Trophoblast cell (in vitro differentiated cells and primary cell): ENCODE measurements around the gene SAMSN1.

ENCODE experiments used
- DNase-seq, 2 donors: peaks; one replicate each; pipeline ENCODE4 v3.0.0-alpha.2; 2016
- H2AFZ ChIP-seq: 2 replicates; pipeline ENCODE4 v1.6.1; 2013; ENCODE audit warnings: low read length, moderate library complexity, mild to moderate bottlenecking; ENCODE audit not compliant: insufficient read depth, poor library complexity
- H2AK5ac ChIP-seq: 2 replicates; pipeline ENCODE4 v1.6.1; 2013; ENCODE audit warnings: mild to moderate bottlenecking, low read length
- H2BK120ac ChIP-seq: 2 replicates; pipeline ENCODE4 v1.6.1; 2013; ENCODE audit warnings: low read length, mild to moderate bottlenecking, moderate library complexity; ENCODE audit not compliant: insufficient read depth, poor library complexity
- H2BK12ac ChIP-seq: 2 replicates; pipeline ENCODE4 v1.6.1; 2013; ENCODE audit warnings: mild to moderate bottlenecking, low read length, moderate library complexity
- H2BK5ac ChIP-seq: 2 replicates; pipeline ENCODE4 v1.6.1; 2013; ENCODE audit warnings: low read length, low read depth, moderate library complexity, mild to moderate bottlenecking; ENCODE audit not compliant: poor library complexity
- H3K14ac ChIP-seq: 2 replicates; pipeline ENCODE4 v1.6.1; 2013; ENCODE audit warnings: mild to moderate bottlenecking, low read length
- H3K18ac ChIP-seq: 2 replicates; pipeline ENCODE4 v1.6.1; 2013; ENCODE audit warnings: mild to moderate bottlenecking, low read length
- H3K23ac ChIP-seq: 2 replicates; pipeline ENCODE4 v1.6.1; 2013; ENCODE audit warnings: low read length
- H3K27ac ChIP-seq: 2 replicates; pipeline ENCODE4 v1.5.1; 2013; ENCODE audit warnings: low read depth, mild to moderate bottlenecking, inconsistent platforms, low read length, moderate library complexity
- H3K27me3 ChIP-seq: 2 replicates; pipeline ENCODE4 v1.6.1; 2013; ENCODE audit warnings: inconsistent platforms, mild to moderate bottlenecking, low read length, moderate library complexity; ENCODE audit not compliant: insufficient read depth
- H3K36me3 ChIP-seq, 2 experiments: 1 replicate in 1 of 2; 2 replicates in 1 of 2; pipeline ENCODE4 v1.6.1; 2013; ENCODE audit warnings: low read length in 2 of 2, mild to moderate bottlenecking in 2 of 2, moderate library complexity in 1 of 2; ENCODE audit not compliant: insufficient read depth in 2 of 2, control insufficient read depth in 1 of 2
- H3K4ac ChIP-seq: 2 replicates; pipeline ENCODE4 v1.6.1; 2013; ENCODE audit warnings: low read depth, mild to moderate bottlenecking, low read length, moderate library complexity
- H3K4me1 ChIP-seq, 2 experiments: 1 replicate in 1 of 2; 2 replicates in 1 of 2; pipeline ENCODE4 v1.6.1; 2013; ENCODE audit warnings: low read length in 2 of 2, mild to moderate bottlenecking in 2 of 2, moderate library complexity in 1 of 2; ENCODE audit not compliant: insufficient read depth in 2 of 2, control insufficient read depth in 1 of 2
- H3K4me2 ChIP-seq: 2 replicates; pipeline ENCODE4 v1.6.1; 2013; ENCODE audit warnings: inconsistent platforms, mild to moderate bottlenecking, low read length, moderate library complexity
- H3K4me3 ChIP-seq: 2 replicates; pipeline ENCODE4 v1.5.1; 2013; ENCODE audit warnings: mild to moderate bottlenecking, low read depth, low read length, inconsistent platforms
- H3K79me1 ChIP-seq: one replicate; pipeline ENCODE4 v1.6.1; 2013; ENCODE audit warnings: low read length
- H3K79me2 ChIP-seq: 2 replicates; pipeline ENCODE4 v1.6.1; 2013; ENCODE audit warnings: low read length, mild to moderate bottlenecking; ENCODE audit not compliant: control insufficient read depth, insufficient read depth, poor library complexity
- H3K9ac ChIP-seq: 2 replicates; pipeline ENCODE4 v1.6.1; 2013; ENCODE audit warnings: mild to moderate bottlenecking, low read length
- H3K9me3 ChIP-seq: 2 replicates; pipeline ENCODE4 v1.6.1; 2013; ENCODE audit warnings: low read depth, mild to moderate bottlenecking, control low read depth, inconsistent platforms, low read length; ENCODE audit not compliant: insufficient read depth
- H4K12ac ChIP-seq: 2 replicates; pipeline ENCODE4 v1.6.1; 2013; ENCODE audit warnings: low read depth, mild to moderate bottlenecking, low read length, moderate library complexity
- H4K8ac ChIP-seq: 2 replicates; pipeline ENCODE4 v1.6.1; 2013; ENCODE audit warnings: low read depth, mild to moderate bottlenecking, low read length, moderate library complexity
- H4K91ac ChIP-seq: one replicate; pipeline ENCODE4 v1.6.1; 2013; ENCODE audit warnings: low read depth, mild to moderate bottlenecking, low read length, moderate library complexity
- WGBS: extraction: QIAGEN DNeasy Blood & Tissue Kit; methylation state at CpG from one replicate; pipeline ENCODE4 v1.1.7; 2013; ENCODE audit warnings: missing lambda C conversion rate; ENCODE audit not compliant: insufficient read length, insufficient coverage; ENCODE audit errors: extremely low coverage; 5-methylcytosine and 5-hydroxymethylcytosine counted together

Gene SAMSN1

GRCh38 chr21:14456911-14457310 lies 89.2 kb downstream of the SAMSN1 start:
- H2AK5ac ChIP-seq: no peak overlapping the region
- no peak overlapping the region for H3K4ac ChIP-seq
- no peak overlapping the region for H4K12ac ChIP-seq
- no peaks in the 10 kb centered on the region for H3K79me1 ChIP-seq
- no peak overlapping the region for H3K9ac ChIP-seq
- no peak overlapping the region for H3K23ac ChIP-seq
- H3K4me3 ChIP-seq: no peak overlapping the region
- no peak overlapping the region for H3K14ac ChIP-seq
- no peak overlapping the region for H3K18ac ChIP-seq
- H3K27ac ChIP-seq: no peak overlapping the region
- no peak overlapping the region for H3K4me2 ChIP-seq
- no CpG with 5 or more reads among the region's 1 CpG for WGBS
- no peak overlapping the region for H2BK5ac ChIP-seq
- no peaks in the 10 kb centered on the region for H3K79me2 ChIP-seq
- no peak overlapping the region for H2BK12ac ChIP-seq
- no peak overlapping the region for H4K91ac ChIP-seq
- H2AFZ ChIP-seq: no peak overlapping the region
- H3K27me3 ChIP-seq: no peaks in the 10 kb centered on the region
- no peak overlapping the region for H4K8ac ChIP-seq
- no peak for DNase-seq
- no peaks in the 10 kb centered on the region for H3K4me1 ChIP-seq
- no peak overlapping the region for H2BK120ac ChIP-seq
- no peaks in the 10 kb centered on the region for H3K36me3 ChIP-seq
- no peaks in the 10 kb centered on the region for H3K9me3 ChIP-seq

DNA sequence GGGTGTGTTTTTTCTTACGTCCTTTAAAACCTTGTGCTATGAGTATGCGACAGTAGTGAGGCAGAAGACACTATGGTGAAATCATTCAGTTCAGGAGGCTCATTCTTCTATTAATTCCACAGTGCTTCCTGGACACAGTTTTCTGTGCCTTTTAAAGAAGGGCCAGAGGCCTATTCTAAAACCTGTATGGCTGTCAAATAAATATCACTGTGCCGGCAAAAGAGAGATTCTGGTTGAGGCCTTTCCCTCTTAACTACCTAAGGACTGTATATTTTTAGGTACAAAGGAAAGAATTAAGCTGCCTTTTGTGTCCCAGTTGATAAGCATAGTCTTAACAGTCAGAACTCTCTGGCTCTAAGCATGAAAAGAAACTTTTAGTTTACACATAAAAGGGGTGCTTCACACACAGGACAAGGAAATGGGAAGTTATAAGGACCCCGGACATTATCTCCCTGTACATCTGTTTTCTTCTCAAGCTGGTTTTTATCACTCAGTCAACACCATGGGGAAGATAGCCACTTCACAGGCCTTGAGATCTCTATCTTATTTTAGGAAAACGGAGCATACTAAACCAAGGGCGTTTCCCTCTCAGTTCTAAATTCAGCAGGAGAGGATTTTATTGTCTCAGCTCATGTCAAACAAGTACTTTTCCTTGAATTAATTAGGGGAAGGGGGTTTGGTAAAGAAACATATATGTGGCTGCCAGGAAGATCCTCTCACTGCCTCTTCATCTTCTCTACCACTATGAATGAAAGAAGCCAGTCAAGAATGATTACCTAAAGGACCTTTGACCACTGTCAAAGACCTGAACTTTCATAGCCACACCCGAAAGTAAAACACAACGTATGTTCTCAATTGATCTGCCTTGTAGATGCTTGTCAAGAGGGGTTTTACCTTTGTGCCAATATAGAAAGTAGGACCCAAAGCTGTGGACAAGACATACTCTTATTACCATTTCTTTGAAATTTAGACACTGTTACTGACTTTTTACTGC lies 91.8 kb downstream of the SAMSN1 start:
- Histone ChIP-seq H2AFZ (no peak overlapping the region), H4K8ac (no peak overlapping the region), H2BK120ac (no peak overlapping the region), H3K79me2 (no peaks in the 10 kb centered on the region), H3K79me1 (no peaks in the 10 kb centered on the region), H2BK5ac (no peak overlapping the region), H2AK5ac (no peak overlapping the region), H3K9ac (no peak overlapping the region), H3K36me3 (no peaks in the 10 kb centered on the region), H3K27me3 (no peaks in the 10 kb centered on the region), H3K23ac (no peak overlapping the region), H3K4ac (no peak overlapping the region), H3K4me1 (no peaks in the 10 kb centered on the region), H3K27ac (no peak overlapping the region), H3K14ac (no peak overlapping the region), H2BK12ac (no peak overlapping the region), H3K18ac (no peak overlapping the region), H3K4me3 (no peak overlapping the region), H3K4me2 (no peak overlapping the region), H4K12ac (no peak overlapping the region), H4K91ac (no peak overlapping the region), H3K9me3 (no peaks in the 10 kb centered on the region)
- no peak for DNase-seq
- WGBS: no CpG with 5 or more reads among the region's 8 CpGs

GRCh38 chr21:14453339-14454015 lies 92.6 kb downstream of the SAMSN1 start:
- Histone ChIP-seq H3K4me3 (no peak overlapping the region), H3K4me1 (no peaks in the 10 kb centered on the region), H3K4ac (no peak overlapping the region), H4K12ac (no peak overlapping the region), H2BK5ac (no peak overlapping the region), H3K36me3 (no peaks in the 10 kb centered on the region), H4K8ac (no peak overlapping the region), H3K9ac (no peak overlapping the region), H2BK12ac (no peak overlapping the region), H3K4me2 (no peak overlapping the region), H3K79me2 (no peaks in the 10 kb centered on the region), H2AFZ (no peak overlapping the region), H2AK5ac (no peak overlapping the region), H2BK120ac (no peak overlapping the region), H3K27ac (no peak overlapping the region), H3K18ac (no peak overlapping the region), H3K79me1 (no peaks in the 10 kb centered on the region), H3K14ac (no peak overlapping the region), H3K23ac (no peak overlapping the region), H4K91ac (no peak overlapping the region), H3K27me3 (no peaks in the 10 kb centered on the region), H3K9me3 (no peaks in the 10 kb centered on the region)
- DNase-seq: no peak
- no CpG with 5 or more reads among the region's 4 CpGs for WGBS

DNA sequence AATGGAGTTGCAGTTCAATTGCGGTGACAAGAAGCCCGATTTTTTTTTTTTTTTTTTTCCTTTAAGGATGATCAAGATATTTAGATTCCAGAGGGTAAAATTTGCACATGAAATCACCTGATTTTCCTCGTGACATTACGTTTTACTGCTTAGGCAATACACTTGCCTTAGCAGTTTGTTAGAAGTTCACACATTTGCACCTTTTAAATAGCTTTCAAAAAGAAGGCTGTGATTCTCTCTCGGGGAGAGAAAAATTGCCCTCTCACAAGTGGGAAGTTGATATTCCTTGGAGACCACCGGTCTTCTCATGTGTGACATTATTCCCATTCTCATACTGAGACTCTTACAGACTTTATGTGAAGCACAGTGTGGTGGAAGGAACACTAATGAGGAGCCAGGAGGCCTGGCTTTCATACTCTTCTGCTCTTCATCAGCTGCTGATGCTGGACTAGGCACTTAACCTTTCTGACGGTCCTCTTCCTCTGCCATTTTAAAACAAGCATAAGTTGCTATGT lies 93.3 kb downstream of the SAMSN1 start:
- Histone ChIP-seq H3K79me2 (no peaks in the 10 kb centered on the region), H3K14ac (no peak overlapping the region), H3K23ac (no peak overlapping the region), H3K79me1 (no peaks in the 10 kb centered on the region), H3K9ac (no peak overlapping the region), H3K27ac (no peak overlapping the region), H3K4ac (no peak overlapping the region), H3K36me3 (no peaks in the 10 kb centered on the region), H3K18ac (no peak overlapping the region), H4K91ac (no peak overlapping the region), H4K8ac (no peak overlapping the region), H3K4me1 (no peaks in the 10 kb centered on the region), H2AK5ac (no peak overlapping the region), H4K12ac (no peak overlapping the region), H2BK5ac (no peak overlapping the region), H3K9me3 (no peaks in the 10 kb centered on the region), H2AFZ (no peak overlapping the region), H2BK12ac (no peak overlapping the region), H3K4me3 (no peak overlapping the region), H3K27me3 (no peaks in the 10 kb centered on the region), H3K4me2 (no peak overlapping the region), H2BK120ac (no peak overlapping the region)
- no CpG with 5 or more reads among the region's 7 CpGs for WGBS
- no peak for DNase-seq
